B cell (primary cell): ENCODE results near the gene DIPK2A.

ENCODE experiments used
- CTCF ChIP-seq: fragments of 200-600 bp; IDR thresholded peaks from one replicate; pipeline ENCODE4 v1.8.0; 2022; ENCODE audit warnings: antibody characterized with exemption, mild to moderate bottlenecking
- EZH2 ChIP-seq: IDR thresholded peaks from 2 replicates; pipeline ENCODE4 v1.6.1; 2012; ENCODE audit warnings: borderline replicate concordance, low read depth, mild to moderate bottlenecking, moderate library complexity, low read length; ENCODE audit not compliant: insufficient read depth, poor library complexity, severe bottlenecking

DNA sequence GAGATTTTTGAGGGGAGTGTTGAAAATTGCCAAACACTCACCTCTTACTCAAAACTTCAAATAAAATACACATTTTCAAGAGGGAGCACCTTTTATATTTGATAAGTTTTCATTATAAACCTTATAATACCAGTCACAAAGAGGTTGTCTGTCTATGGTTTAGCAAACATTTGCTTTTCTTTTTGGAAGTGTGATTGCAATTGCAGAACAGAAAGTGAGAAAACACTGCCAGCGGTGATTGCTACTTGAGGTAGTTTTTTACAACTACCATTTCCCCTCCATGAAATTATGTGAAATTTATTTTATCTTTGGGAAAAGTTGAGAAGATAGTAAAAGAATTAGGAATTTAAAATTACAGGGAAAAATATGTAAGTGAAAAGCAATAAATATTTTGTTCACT is 20.1 kb downstream of the DIPK2A start:
- TF ChIP-seq CTCF (no peak), EZH2 (no peak)
